ENCODE measurements around the gene ERBB4. TPM values are rescaled to one million over a fixed set of nuclear protein-coding genes. Genes with fewer than 3 reads are reported as not detected.

ERBB4 gene
- total RNA-seq, 1 donor from 2014 or later, result 25.3 TPM

DNA sequence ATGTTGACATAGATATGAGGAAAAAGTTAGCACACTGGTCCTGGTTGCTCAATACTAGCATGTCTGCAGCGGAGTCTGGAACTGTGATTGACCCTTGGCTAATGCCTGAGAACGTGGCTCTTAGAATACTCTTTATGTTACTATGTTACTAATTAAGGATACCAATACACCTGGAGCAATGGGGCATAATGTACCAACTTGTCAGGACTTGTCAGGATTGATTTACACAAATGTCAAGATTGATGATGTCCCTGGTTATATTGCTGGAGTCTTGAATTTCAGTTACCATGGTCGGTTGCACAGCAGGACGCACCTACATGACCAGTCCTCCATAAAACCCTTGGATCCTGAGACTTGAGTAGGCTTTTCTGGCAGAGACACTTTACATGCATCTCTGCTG lies 1171.3 kb downstream of the ERBB4 start:
- Histone ChIP-seq H3K36me3 (no peaks in the 10 kb centered on the region), H3K9me3 (no peaks in the 10 kb centered on the region), H3K27ac (no peak overlapping the region), H3K27me3 (ENCODE audit: low read depth) (no peaks in the 10 kb centered on the region), H3K4me3 (no peak overlapping the region), H3K4me1 (no peaks in the 10 kb centered on the region)
- DNase-seq (no peak), ATAC-seq (no peak)
- TF ChIP-seq CTCF (IDR thresholded peaks at IDR 0.05), result no peak
- intact Hi-C loops (cut with DNase I), result no loop called here

DNA sequence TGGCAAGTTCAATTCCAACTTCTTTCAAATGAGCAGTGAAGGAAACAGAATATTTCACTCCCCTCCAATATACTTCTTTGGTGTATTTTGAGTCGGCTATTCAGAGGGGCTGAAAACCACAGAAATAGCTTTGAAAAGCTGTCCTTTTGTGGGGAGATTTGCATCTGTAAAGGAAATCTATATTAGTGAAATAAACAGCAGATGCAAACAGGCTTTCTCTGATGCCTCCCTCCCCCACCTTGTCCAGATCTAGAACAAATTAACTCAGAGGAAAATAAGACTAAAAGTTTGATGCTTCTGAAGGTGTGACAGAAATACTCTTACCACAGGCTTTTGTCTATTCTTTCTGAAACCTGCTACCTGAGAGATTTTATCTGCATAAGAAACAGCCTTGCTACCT lies 1173.7 kb downstream of the ERBB4 start:
- H3K4me3 ChIP-seq, result no peak overlapping the region
- no peaks in the 10 kb centered on the region for H3K27me3 ChIP-seq (ENCODE audit: low read depth)
- no peaks in the 10 kb centered on the region for H3K4me1 ChIP-seq
- no peaks in the 10 kb centered on the region for H3K9me3 ChIP-seq
- no peak for TF ChIP-seq CTCF (IDR thresholded peaks at IDR 0.05)
- H3K27ac ChIP-seq, result no peak overlapping the region
- no peaks in the 10 kb centered on the region for H3K36me3 ChIP-seq
- intact Hi-C loops (cut with DNase I), result no loop called here
- ATAC-seq, result no peak
- DNase-seq, result no peak

- no peak for TF ChIP-seq CTCF (IDR thresholded peaks at IDR 0.05)
- intact Hi-C loops (cut with DNase I), result no loop called here
These were observed 1177.2 kb downstream of the ERBB4 start for GRCh38 chr2:211361383-211361782.

GRCh38 chr2:211359347-211359746 lies 1179.3 kb downstream of the ERBB4 start:
- Histone ChIP-seq H3K4me1 (no peaks in the 10 kb centered on the region), H3K27me3 (ENCODE audit: low read depth) (no peaks in the 10 kb centered on the region), H3K27ac (no peak overlapping the region), H3K9me3 (no peaks in the 10 kb centered on the region), H3K36me3 (no peaks in the 10 kb centered on the region), H3K4me3 (no peak overlapping the region)
- intact Hi-C loops (cut with DNase I), result no loop called here
- no peak for DNase-seq
- ATAC-seq, result no peak
- TF ChIP-seq CTCF (IDR thresholded peaks at IDR 0.05), result no peak

More at GRCh38 chr2:211361383-211361782, 1177.2 kb downstream of the ERBB4 start:
- H3K36me3 ChIP-seq, result no peaks in the 10 kb centered on the region
- no peaks in the 10 kb centered on the region for H3K4me1 ChIP-seq
- H3K9me3 ChIP-seq, result no peaks in the 10 kb centered on the region
- no peak overlapping the region for H3K4me3 ChIP-seq
- DNase-seq (no peak), ATAC-seq (no peak)
- no peak overlapping the region for H3K27ac ChIP-seq
- H3K27me3 ChIP-seq (ENCODE audit: low read depth), result no peaks in the 10 kb centered on the region

DNA sequence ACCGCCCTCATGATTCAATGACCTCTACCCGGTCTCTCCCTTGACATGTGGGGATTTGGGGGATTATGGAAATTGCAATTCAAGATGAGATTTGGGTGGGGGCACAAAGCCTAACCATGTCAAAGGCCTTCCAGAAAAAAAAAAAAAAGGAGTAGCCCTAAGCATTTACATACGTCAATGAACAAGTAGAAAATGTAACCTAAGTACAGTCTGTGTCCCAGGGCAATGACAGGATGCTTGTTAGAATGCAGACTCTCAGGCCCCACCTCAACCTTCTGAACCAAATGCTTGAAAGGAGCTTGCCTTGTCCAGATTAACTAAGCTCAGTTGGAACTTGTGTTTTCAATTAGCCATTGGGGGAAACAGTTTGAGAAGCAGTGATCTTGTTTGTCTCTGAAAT lies 1180.1 kb downstream of the ERBB4 start:
- no peak for TF ChIP-seq CTCF (IDR thresholded peaks at IDR 0.05)
- no peaks in the 10 kb centered on the region for H3K27me3 ChIP-seq (ENCODE audit: low read depth)
- H3K4me3 ChIP-seq, result no peak overlapping the region
- no peak for ATAC-seq
- no peaks in the 10 kb centered on the region for H3K4me1 ChIP-seq
- H3K27ac ChIP-seq, result no peak overlapping the region
- no peaks in the 10 kb centered on the region for H3K36me3 ChIP-seq
- no peaks in the 10 kb centered on the region for H3K9me3 ChIP-seq
- no peak for DNase-seq
- intact Hi-C loops (cut with DNase I), result no loop called here

DNA sequence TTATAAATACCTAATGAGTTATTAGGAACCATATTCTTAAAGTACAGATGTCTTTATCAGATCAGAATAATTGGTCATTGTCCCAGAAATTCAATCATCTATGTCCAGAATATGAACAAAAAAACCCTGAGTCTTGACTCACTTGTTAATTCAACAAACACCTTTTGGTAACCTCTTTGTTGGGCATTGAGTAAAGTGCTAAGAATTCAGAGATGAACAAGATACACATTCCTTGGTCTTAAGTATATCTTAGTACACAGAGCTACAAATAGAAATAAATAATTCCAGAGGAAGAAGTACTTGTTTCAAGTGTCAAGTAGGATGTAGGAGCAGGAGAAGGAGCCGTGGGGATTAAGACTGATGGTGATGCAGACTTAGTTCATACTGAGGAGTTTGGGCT lies 1184.1 kb downstream of the ERBB4 start:
- Histone ChIP-seq H3K27ac (no peak overlapping the region), H3K4me1 (no peaks in the 10 kb centered on the region), H3K27me3 (ENCODE audit: low read depth) (no peaks in the 10 kb centered on the region), H3K9me3 (no peaks in the 10 kb centered on the region), H3K4me3 (no peak overlapping the region), H3K36me3 (no peaks in the 10 kb centered on the region)
- intact Hi-C loops (cut with DNase I), result no loop called here
- no peak for ATAC-seq
- TF ChIP-seq CTCF (IDR thresholded peaks at IDR 0.05), result no peak
- no peak for DNase-seq
